Subcutaneous adipose tissue (tissue), 4 donors: ENCODE data around the gene ARL14. TPM values are rescaled to one million over a fixed set of nuclear protein-coding genes. Genes with fewer than 3 reads are reported as not detected.

Source experiments
- CTCF ChIP-seq: fragments of 450-650 bp; IDR thresholded peaks from one replicate; pipeline ENCODE4 v1.5.1; 2016; ENCODE audit warnings: low read depth, mild to moderate bottlenecking, control low read depth, antibody characterized with exemption, moderate library complexity
- total RNA-seq, 4 donors: library from RNA; depleted of rRNA; stranded (reverse); fragments of >200 nt; gene quantifications; one replicate each; pipeline ENCODE4 v1.1.0, GENCODE V29; 2016

The ARL14 gene
- total RNA-seq, 4 donors from 2014 or later = 1.5 TPM; not detected in 3

GRCh38 chr3:160675566-160676124 lies 1.3 kb upstream of the ARL14 start:
- TF ChIP-seq CTCF = no peak

- TF ChIP-seq CTCF = no peak
These were observed 510 bp downstream of the ARL14 start for GRCh38 chr3:160677459-160677881.

GRCh38 chr3:160678292-160678842 lies 1.4 kb downstream of the ARL14 start:
- TF ChIP-seq CTCF = no peak

GRCh38 chr3:160684368-160684740 lies 7.4 kb downstream of the ARL14 start:
- no peak for TF ChIP-seq CTCF

GRCh38 chr3:160685144-160685766 lies 8.3 kb downstream of the ARL14 start:
- TF ChIP-seq CTCF = no peak

GRCh38 chr3:160686955-160687535 lies 10.1 kb downstream of the ARL14 start:
- no peak for TF ChIP-seq CTCF

- TF ChIP-seq CTCF = no peak
These were observed 14.2 kb downstream of the ARL14 start for GRCh38 chr3:160691151-160691550.
